Right cardiac atrium (tissue), 5 donors: ENCODE results near the gene CLIP3. TPM values are rescaled to one million over a fixed set of nuclear protein-coding genes. Genes with fewer than 3 reads are reported as not detected.
A peak's percentile ranks its signal among the peaks of the same experiment; 100 is the strongest.

ENCODE experiments used
- ATAC-seq, 2 donors: fragments of 200-7000 bp; cut with Tn5 transposase; one replicate each; pipeline versions ENCODE4 v1.8.0 to v1.9.1; 2020; ENCODE audit warnings: moderate library complexity in 2 of 2, mild to moderate bottlenecking in 1 of 2
- DNase-seq, 3 donors: peaks; one replicate each; pipeline ENCODE4 v3.0.0-alpha.2; 2020
- H3K27ac ChIP-seq: one replicate; pipeline ENCODE4 v1.5.1; 2013; ENCODE audit warnings: mild to moderate bottlenecking, low read length, control low read depth, moderate library complexity
- H3K27me3 ChIP-seq: one replicate; pipeline ENCODE4 v1.6.1; 2013; ENCODE audit not compliant: control insufficient read depth, insufficient read depth
- H3K4me1 ChIP-seq: one replicate; pipeline ENCODE4 v1.6.1; 2013; ENCODE audit warnings: low read length; ENCODE audit not compliant: control insufficient read depth, insufficient read depth
- H3K4me3 ChIP-seq: one replicate; pipeline ENCODE4 v1.5.1; 2013; ENCODE audit warnings: low read length, control low read depth
- H3K9me3 ChIP-seq: one replicate; pipeline ENCODE4 v1.6.1; 2013; ENCODE audit warnings: low read length; ENCODE audit not compliant: control insufficient read depth
- WGBS: extraction: QIAGEN DNeasy Blood & Tissue Kit; methylation state at CpG from one replicate; pipeline ENCODE4 v1.1.7; 2013; 5-methylcytosine and 5-hydroxymethylcytosine counted together
- intact Hi-C, 4 donors: fragments of 100-400 bp; cut with DNase I; formaldehyde crosslinking; loops; one replicate each; pipeline versions ENCODE4 v1.11.0 to v1.14.0; 2022 to 2023
- polyA plus RNA-seq: library from polyadenylated mRNA; stranded (reverse); fragments of 200-250 nt; gene quantifications from one replicate; pipeline ENCODE4 v1.2.3, GENCODE V29; 2013
- total RNA-seq, 4 donors: library from RNA; stranded (reverse); fragmentation: NEBNext Ultra II Directional; extraction: Animal tissue kit (Norgen Biotek cat#: 25700); gene quantifications; one replicate each; pipeline ENCODE4 v1.2.1, GENCODE V29; 2021
- donor health status: healthy with polysubstance abuse.
- donor health status: DM: no; HTN: yes; CAD: no.
- donor health status: DM: no; HTN: no; CAD: no.
- donor health status: DM: no; HTN: yes; CAD: no; lungs with severe emphysema.
- donor health status: DM: yes; HTN: yes; CAD: no.

The CLIP3 gene
- total and polyA plus RNA-seq, 5 donors: 4.8 to 11.3 (median 10.1) TPM

- intact Hi-C loops: no loop called here
- no peak for DNase-seq
Measured at GRCh38 chr19:36003284-36003683, 29.4 kb downstream of the CLIP3 start.

GRCh38 chr19:36001605-36002004 is 31.1 kb downstream of the CLIP3 start:
- intact Hi-C loops: no loop called here
- Histone ChIP-seq H3K9me3 (no peaks in the 10 kb centered on the region), H3K4me1 (peaks cover 4% of the 10 kb centered on the region), H3K27me3 (no peaks in the 10 kb centered on the region), H3K4me3 (no peak overlapping the region), H3K27ac (no peak overlapping the region)
- DNase-seq (no peak), ATAC-seq (no peak)
- 95% methylated on average over 3 of the region's 3 CpGs for WGBS

More at GRCh38 chr19:36003284-36003683, 29.4 kb downstream of the CLIP3 start:
- no peak overlapping the region for H3K4me3 ChIP-seq
- H3K27me3 ChIP-seq: no peaks in the 10 kb centered on the region
- 96% methylated on average over 4 of the region's 4 CpGs for WGBS
- H3K4me1 ChIP-seq: peaks cover 4% of the 10 kb centered on the region
- H3K9me3 ChIP-seq: no peaks in the 10 kb centered on the region
- H3K27ac ChIP-seq: no peak overlapping the region
- ATAC-seq: no peak

DNA sequence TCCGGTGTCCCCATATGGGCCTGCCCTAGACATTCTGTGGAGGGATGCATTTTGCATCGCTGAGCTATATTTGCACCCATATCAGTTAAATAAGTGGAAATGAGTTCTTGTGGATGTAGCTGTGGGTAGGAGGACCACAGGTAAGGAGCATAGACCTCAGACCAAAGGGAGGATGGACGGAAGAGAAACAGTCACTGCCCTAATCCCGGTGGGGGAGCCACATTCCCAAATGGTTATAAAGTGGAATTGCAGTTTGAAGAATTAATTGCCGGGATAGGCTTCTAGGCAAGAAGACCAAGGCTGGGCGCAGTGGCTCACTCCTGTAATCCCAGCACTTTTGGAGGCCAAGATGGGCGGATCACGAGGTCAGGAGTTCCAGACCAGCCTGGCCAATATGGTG is 35.9 kb downstream of the CLIP3 start:
- WGBS: 94% methylated on average over 8 of the region's 8 CpGs

GRCh38 chr19:35995048-35995993 is 37.4 kb downstream of the CLIP3 start, which contains the start of gene SDHAF1:
SDHAF1 (plus strand) TSS chr19:35995188; CDS start chr19:35995275, 87 bp downstream.
- Histone ChIP-seq H3K9me3 (no peaks in the 10 kb centered on the region), H3K27ac (peak within 1 kb of the TSS; percentile 84), H3K27me3 (no peaks in the 10 kb centered on the region), H3K4me3 (peak within 1 kb of the TSS; percentile 73), H3K4me1 (peaks cover 4% of the 10 kb centered on the region)
- WGBS: under 1% methylated on average over 97 of the region's 97 CpGs
- peak; percentile 95 to 96 for ATAC-seq
- intact Hi-C loops: loop anchor here in 1 of 4 donors (10.0 kb wide), 1 partner anchor 119 kb away; the partner anchor contains the start of genes OVOL3, POLR2I and TBCB
- peak; percentile 98 to 99 (median 99) for DNase-seq

More for the DNA sequence above, 35.9 kb downstream of the CLIP3 start:
- Histone ChIP-seq H3K4me1 (peaks cover 4% of the 10 kb centered on the region), H3K27me3 (no peaks in the 10 kb centered on the region), H3K9me3 (no peaks in the 10 kb centered on the region), H3K27ac (no peak overlapping the region), H3K4me3 (no peak overlapping the region)
- DNase-seq (no peak), ATAC-seq (no peak)
- intact Hi-C loops: loop anchor here in 1 of 4 donors (10.0 kb wide), 1 partner anchor 118 kb away; the partner anchor contains the start of genes OVOL3, POLR2I and TBCB

GRCh38 chr19:35993923-35994598 is 38.6 kb downstream of the CLIP3 start:
- intact Hi-C loops: loop anchor here in 1 of 4 donors (10.0 kb wide), 1 partner anchor 121 kb away; the partner anchor contains the start of genes OVOL3, POLR2I and TBCB

GRCh38 chr19:35992907-35993765 is 39.5 kb downstream of the CLIP3 start:
- intact Hi-C loops: loop anchor here in 1 of 4 donors (10.0 kb wide), 1 partner anchor 122 kb away; the partner anchor contains the start of genes OVOL3, POLR2I and TBCB
- no peak for ATAC-seq

More at GRCh38 chr19:35993923-35994598, 38.6 kb downstream of the CLIP3 start:
- peak; percentile 35 to 41 for ATAC-seq
- DNase-seq: peak; percentile 33 to 75 (median 73)
- no peaks in the 10 kb centered on the region for H3K9me3 ChIP-seq
- 30% methylated on average over 49 of the region's 49 CpGs for WGBS
- H3K4me3 ChIP-seq: peak overlapping the region; percentile 73
- peaks cover 2% of the 10 kb centered on the region for H3K4me1 ChIP-seq
- H3K27me3 ChIP-seq: no peaks in the 10 kb centered on the region
- H3K27ac ChIP-seq: no peak overlapping the region

DNA sequence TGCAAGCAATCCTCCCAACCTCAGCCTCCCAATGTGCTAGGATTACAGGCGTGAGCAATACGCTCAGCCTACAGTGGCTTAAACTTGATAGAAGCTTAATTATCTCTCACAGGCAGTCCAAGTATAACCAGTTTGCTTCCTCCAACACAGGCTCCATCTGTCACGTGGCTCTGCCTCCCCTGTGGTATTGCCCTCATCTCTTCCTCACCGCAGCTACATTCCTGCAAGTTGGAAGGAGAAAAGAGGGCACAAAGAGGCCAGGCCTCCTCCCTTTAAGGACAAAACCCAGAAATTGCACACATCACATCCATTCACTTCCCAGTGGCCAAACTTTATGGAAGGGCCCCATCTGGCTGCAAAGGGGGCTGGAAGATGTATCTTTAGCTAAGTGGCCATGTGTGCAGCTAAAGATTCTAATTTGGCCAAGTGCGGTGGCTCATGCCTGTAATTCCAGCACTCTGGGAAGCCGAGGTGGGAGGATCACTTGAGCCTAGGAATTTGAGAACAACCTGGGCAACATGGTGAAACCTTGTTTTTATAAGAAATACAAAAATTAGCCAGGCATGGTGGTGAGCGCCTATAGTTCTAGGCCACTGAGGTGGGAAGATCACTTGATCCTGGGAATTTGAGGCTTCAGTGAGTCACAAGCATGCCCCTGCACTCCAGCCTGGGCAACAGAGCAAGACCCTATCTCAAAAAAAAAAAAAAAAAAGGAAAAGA is 40.8 kb downstream of the CLIP3 start:
- Histone ChIP-seq H3K4me3 (no peak overlapping the region), H3K9me3 (no peaks in the 10 kb centered on the region), H3K4me1 (no peaks in the 10 kb centered on the region), H3K27ac (no peak overlapping the region), H3K27me3 (no peaks in the 10 kb centered on the region)
- WGBS: 72% methylated on average over 7 of the region's 7 CpGs
- intact Hi-C loops: loop anchor here in 1 of 4 donors (10.0 kb wide), 1 partner anchor 123 kb away; the partner anchor contains the start of genes OVOL3, POLR2I and TBCB
- ATAC-seq (no peak), DNase-seq (no peak)

More at GRCh38 chr19:35992907-35993765, 39.5 kb downstream of the CLIP3 start:
- WGBS: 92% methylated on average over 8 of the region's 8 CpGs
- no peak for DNase-seq
- H3K4me1 ChIP-seq: no peaks in the 10 kb centered on the region
- no peak overlapping the region for H3K27ac ChIP-seq
- H3K27me3 ChIP-seq: no peaks in the 10 kb centered on the region
- no peaks in the 10 kb centered on the region for H3K9me3 ChIP-seq
- no peak overlapping the region for H3K4me3 ChIP-seq

- intact Hi-C loops: loop anchor here in 1 of 4 donors (10.0 kb wide), 1 partner anchor 124 kb away; the partner anchor contains the start of genes OVOL3, POLR2I and TBCB
- no peaks in the 10 kb centered on the region for H3K27me3 ChIP-seq
- ATAC-seq (no peak), DNase-seq (no peak)
- 78% methylated on average over 10 of the region's 10 CpGs for WGBS
- H3K9me3 ChIP-seq: no peaks in the 10 kb centered on the region
- no peak overlapping the region for H3K4me3 ChIP-seq
- H3K4me1 ChIP-seq: no peaks in the 10 kb centered on the region
- H3K27ac ChIP-seq: no peak overlapping the region
Measured at GRCh38 chr19:35990771-35991730, 41.6 kb downstream of the CLIP3 start.

GRCh38 chr19:35990156-35990555 is 42.5 kb downstream of the CLIP3 start:
- 89% methylated on average over 4 of the region's 4 CpGs for WGBS
- ATAC-seq: no peak
- H3K27ac ChIP-seq: no peak overlapping the region
- intact Hi-C loops: loop anchor here in 1 of 4 donors (10.0 kb wide), 1 partner anchor 125 kb away; the partner anchor contains the start of genes OVOL3, POLR2I and TBCB
- no peak for DNase-seq
- no peaks in the 10 kb centered on the region for H3K27me3 ChIP-seq
- no peaks in the 10 kb centered on the region for H3K9me3 ChIP-seq
- H3K4me3 ChIP-seq: no peak overlapping the region
- no peaks in the 10 kb centered on the region for H3K4me1 ChIP-seq
